GM23338 (cell line): ENCODE results near the gene STK4. TPM values are rescaled to one million over a fixed set of nuclear protein-coding genes. Genes with fewer than 3 reads are reported as not detected.

Source experiments
- ATAC-seq: fragments of 200-7000 bp; cut with Tn5 transposase; 3 replicates; pipeline ENCODE4 v1.9.1; 2020
- DNase-seq: peaks from one replicate; pipeline ENCODE4 v3.0.0-alpha.2; 2015; ENCODE audit warnings: low spot score
- H2AFZ ChIP-seq: fragments of 200-600 bp; sonication (generic); 2 replicates; pipeline ENCODE4 v1.8.0; 2016; ENCODE audit warnings: antibody characterized with exemption, mild to moderate bottlenecking, moderate library complexity
- H3F3A ChIP-seq: fragments of 200-600 bp; sonication (generic); replicated peaks from 2 replicates; pipeline ENCODE4 v1.8.0; 2017; ENCODE audit warnings: antibody characterized with exemption, mixed run types, low read depth
- H3K27ac ChIP-seq: fragments of 200-600 bp; sonication (generic); 2 replicates; pipeline ENCODE4 v1.6.1; 2016; ENCODE audit warnings: low read depth
- H3K27me3 ChIP-seq: fragments of 200-600 bp; sonication (generic); 2 replicates; pipeline ENCODE4 v1.8.0; 2016; ENCODE audit warnings: mild to moderate bottlenecking, mixed run types, moderate library complexity; ENCODE audit not compliant: insufficient read depth
- H3K36me3 ChIP-seq: fragments of 200-600 bp; sonication (generic); 2 replicates; pipeline ENCODE4 v1.8.0; 2016; ENCODE audit warnings: mild to moderate bottlenecking; ENCODE audit not compliant: insufficient read depth
- H3K4me1 ChIP-seq: fragments of 200-600 bp; sonication (generic); 2 replicates; pipeline ENCODE4 v1.8.0; 2016; ENCODE audit warnings: mild to moderate bottlenecking, moderate library complexity; ENCODE audit not compliant: insufficient read depth
- H3K4me2 ChIP-seq: fragments of 200-600 bp; sonication (generic); 2 replicates; pipeline ENCODE4 v1.7.1; 2017; ENCODE audit warnings: mixed run types
- H3K4me3 ChIP-seq: fragments of 200-600 bp; sonication (generic); 2 replicates; pipeline ENCODE4 v1.6.1; 2016; ENCODE audit warnings: mixed run types
- H3K79me2 ChIP-seq: fragments of 200-600 bp; sonication (generic); replicated peaks from 2 replicates; pipeline ENCODE4 v1.8.0; 2017; ENCODE audit warnings: mild to moderate bottlenecking; ENCODE audit not compliant: insufficient read depth
- H3K9me2 ChIP-seq: fragments of 200-600 bp; sonication (generic); 2 replicates; pipeline ENCODE4 v1.8.0; 2017; ENCODE audit not compliant: insufficient read depth
- H4K20me1 ChIP-seq: fragments of 200-600 bp; sonication (generic); replicated peaks from 2 replicates; pipeline ENCODE4 v1.8.0; 2017; ENCODE audit warnings: mild to moderate bottlenecking; ENCODE audit not compliant: insufficient read depth
- H3K27ac Mint-ChIP-seq: 2 replicates; pipeline ENCODE4 v1.8.0; 2020; ENCODE audit warnings: inconsistent platforms, mild to moderate bottlenecking, moderate library complexity, mixed read lengths
- H3K27me3 Mint-ChIP-seq: 3 replicates; pipeline ENCODE4 v1.8.0; 2022; ENCODE audit warnings: low read depth, mild to moderate bottlenecking, moderate library complexity, mixed read lengths, inconsistent platforms; ENCODE audit not compliant: insufficient read depth, poor library complexity
- H3K36me3 Mint-ChIP-seq: 3 replicates; pipeline ENCODE4 v1.8.0; 2021; ENCODE audit warnings: low read depth, mild to moderate bottlenecking, inconsistent platforms, moderate library complexity, mixed read lengths
- H3K4me1 Mint-ChIP-seq: 3 replicates; pipeline ENCODE4 v1.8.0; 2020; ENCODE audit warnings: mild to moderate bottlenecking, inconsistent platforms, mixed read lengths
- H3K4me3 Mint-ChIP-seq: 3 replicates; pipeline ENCODE4 v1.8.0; 2021; ENCODE audit warnings: moderate library complexity, mild to moderate bottlenecking, inconsistent platforms, mixed read lengths
- H3K9me3 Mint-ChIP-seq: 3 replicates; pipeline ENCODE4 v1.8.0; 2020; ENCODE audit warnings: moderate library complexity, mild to moderate bottlenecking, inconsistent platforms, mixed read lengths
- CREB1 ChIP-seq: fragments of 250-450 bp; sonication (Bioruptor Pico); IDR thresholded peaks from 2 replicates; pipeline ENCODE4 v1.5.0; 2020; ENCODE audit warnings: low read depth, mild to moderate bottlenecking, moderate library complexity
- CTCF ChIP-seq, 2 experiments: fragments of 200-600 bp in 1 of 2; sonication (generic) in 1 of 2; conservative IDR thresholded peaks; 2 replicates each; pipeline versions ENCODE4 v1.5.1 to v1.6.1; 2016 to 2017; ENCODE audit warnings: antibody characterized with exemption in 2 of 2, low read depth in 2 of 2, mild to moderate bottlenecking in 2 of 2, moderate library complexity in 1 of 2
- JUNB ChIP-seq: IDR thresholded peaks from one replicate; pipeline ENCODE4 v1.6.1; 2016; ENCODE audit warnings: antibody characterized with exemption; ENCODE audit not compliant: unreplicated experiment
- NANOG ChIP-seq: IDR thresholded peaks from 2 replicates; pipeline ENCODE4 v1.6.1; 2016; ENCODE audit warnings: antibody characterized with exemption, borderline replicate concordance
- POLR2AphosphoS5 ChIP-seq: IDR thresholded peaks from 2 replicates; pipeline ENCODE4 v1.6.1; 2016; ENCODE audit warnings: antibody characterized with exemption, low read depth
- STAT1 ChIP-seq: IDR thresholded peaks from one replicate; pipeline ENCODE4 v1.6.1; 2016; ENCODE audit warnings: antibody characterized with exemption; ENCODE audit not compliant: unreplicated experiment
- ZNF114 ChIP-seq: fragments of 250-450 bp; sonication (Bioruptor Pico); IDR thresholded peaks from 2 replicates; pipeline ENCODE4 v1.5.0; 2020; ENCODE audit warnings: mild to moderate bottlenecking, moderate library complexity
- ZNF331 ChIP-seq: fragments of 250-450 bp; sonication (Bioruptor Pico); IDR thresholded peaks from 2 replicates; pipeline ENCODE4 v1.5.0; 2020; ENCODE audit warnings: low read depth, mild to moderate bottlenecking, moderate library complexity
- ZNF462 ChIP-seq: fragments of 250-450 bp; sonication (Bioruptor Pico); IDR thresholded peaks from 2 replicates; pipeline ENCODE4 v1.5.0; 2020; ENCODE audit warnings: mild to moderate bottlenecking, moderate library complexity
- polyA plus RNA-seq: library from polyadenylated mRNA; unstranded; fragments of >200 nt; fragmentation: Nextera tagmentation; extraction: Ambion mirVana; gene quantifications from 2 replicates; pipeline ENCODE4 v1.2.1, GENCODE V29; 2016
- total RNA-seq: library from RNA; depleted of rRNA; stranded (reverse); fragments of >200 nt; shearing (Covaris generic); gene quantifications from 2 replicates; pipeline ENCODE4 v1.2.3, GENCODE V29; 2014

The STK4 gene
- total and polyA plus RNA-seq, 2 experiments from 2014 or later, result 37.7 to 58.7 TPM

- TF ChIP-seq ZNF462 (CRISPR knock-in tag), result no peak
- TF ChIP-seq STAT1, result no peak
- no peak for TF ChIP-seq CREB1 (CRISPR knock-in tag)
- no peak for TF ChIP-seq NANOG
- no peak for TF ChIP-seq CTCF (conservative IDR thresholded peaks at IDR 0.05; ENCODE audit: low read depth in 2 of 2)
- TF ChIP-seq ZNF331 (CRISPR knock-in tag), result no peak
Measured at GRCh38 chr20:44959638-44960102, 6.6 kb upstream of the STK4 start (continued).

DNA sequence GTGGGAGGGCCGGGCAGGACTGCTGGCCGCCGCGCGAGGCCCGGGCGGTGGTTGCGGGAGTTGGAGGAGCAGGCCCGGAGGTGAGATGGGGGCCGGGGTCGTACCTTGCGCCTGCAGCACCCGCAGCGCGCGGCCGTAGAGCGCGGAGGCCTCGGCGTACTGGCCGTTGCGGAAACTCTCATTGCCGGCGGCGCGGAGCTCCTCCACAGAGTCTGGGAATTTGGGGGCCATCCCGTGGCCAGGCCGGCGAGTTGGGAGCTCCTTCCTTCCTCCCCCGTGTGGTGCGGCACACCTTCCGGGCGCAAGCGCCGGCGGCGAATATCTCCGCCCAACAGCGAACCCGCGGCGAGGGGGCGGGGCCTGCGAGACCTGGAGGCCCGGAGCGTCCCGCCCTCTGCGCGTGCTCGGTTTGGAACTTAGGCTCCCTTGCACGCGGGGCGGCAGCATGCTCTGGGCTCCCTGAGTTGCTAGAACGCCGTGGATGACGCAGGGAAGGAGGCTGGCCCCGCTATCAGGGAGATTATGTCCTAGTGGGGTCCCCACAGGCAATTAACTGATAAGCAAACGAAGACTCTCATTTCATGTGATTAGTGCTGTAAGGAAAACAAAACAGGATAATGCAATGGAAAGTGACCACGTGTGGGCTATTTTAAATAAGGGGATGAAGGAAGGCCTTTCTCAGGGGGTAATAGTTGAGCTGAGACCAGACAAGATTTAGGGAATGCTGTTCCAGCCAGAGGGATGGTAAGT, 6.0 kb upstream of the STK4 start, which contains the start of gene TOMM34:
TSS of gene TOMM34 (minus strand) at position 295 of the 750 bp plus-strand sequence. CDS start at position 231, 64 bp downstream.
- TF ChIP-seq POLR2AphosphoS5, result peak; percentile 83
- peak; percentile 64 for TF ChIP-seq CREB1 (CRISPR knock-in tag)
- no peak for TF ChIP-seq ZNF114 (CRISPR knock-in tag)
- no peak for TF ChIP-seq JUNB
- TF ChIP-seq ZNF331 (CRISPR knock-in tag), result no peak
- Mint-ChIP-seq H3K27me3 (peaks cover 14% of the 10 kb centered on the region), H3K4me3 (peak within 1 kb of the TSS; percentile 97), H3K9me3 (no peaks in the 10 kb centered on the region), H3K4me1 (peaks cover 30% of the 10 kb centered on the region), H3K27ac (peak within 1 kb of the TSS; percentile 95), H3K36me3 (peaks cover 16% of the 10 kb centered on the region)
- Histone ChIP-seq H4K20me1 (peaks cover 11% of the 10 kb centered on the region), H3K4me3 (peak within 1 kb of the TSS; percentile 85), H3F3A (peaks cover 3% of the 10 kb centered on the region; the same call in 1 of the 2 replicates), H2AFZ (peak within 1 kb of the TSS; percentile 95), H3K27me3 (peaks cover 42% of the 10 kb centered on the region), H3K27ac (no peak within 1 kb of the TSS), H3K4me2 (peak within 1 kb of the TSS; percentile 85), H3K9me2 (no peaks in the 10 kb centered on the region), H3K4me1 (peaks cover 33% of the 10 kb centered on the region), H3K36me3 (peaks cover 14% of the 10 kb centered on the region), H3K79me2 (peaks cover 28% of the 10 kb centered on the region)
- DNase-seq, result peak; percentile 98
- peak; percentile 94 for ATAC-seq
